ENCODE measurements around the gene ADCY5. TPM values are rescaled to one million over a fixed set of nuclear protein-coding genes. Genes with fewer than 3 reads are reported as not detected.

ADCY5 gene
- total RNA-seq, 1 donor from 2014 or later, result 0.67 TPM

GRCh38 chr3:123412811-123413604 lies 35.9 kb downstream of the ADCY5 start:
- DNase-seq (ENCODE audit: low read depth), result no peak
- H3K27me3 ChIP-seq (ENCODE audit: control insufficient read depth, insufficient read depth, low read length), result peaks cover 29% of the 10 kb centered on the region
- no peak overlapping the region for H3K4me3 ChIP-seq (ENCODE audit: low read depth, low read length)
- TF ChIP-seq, protein P1, sequence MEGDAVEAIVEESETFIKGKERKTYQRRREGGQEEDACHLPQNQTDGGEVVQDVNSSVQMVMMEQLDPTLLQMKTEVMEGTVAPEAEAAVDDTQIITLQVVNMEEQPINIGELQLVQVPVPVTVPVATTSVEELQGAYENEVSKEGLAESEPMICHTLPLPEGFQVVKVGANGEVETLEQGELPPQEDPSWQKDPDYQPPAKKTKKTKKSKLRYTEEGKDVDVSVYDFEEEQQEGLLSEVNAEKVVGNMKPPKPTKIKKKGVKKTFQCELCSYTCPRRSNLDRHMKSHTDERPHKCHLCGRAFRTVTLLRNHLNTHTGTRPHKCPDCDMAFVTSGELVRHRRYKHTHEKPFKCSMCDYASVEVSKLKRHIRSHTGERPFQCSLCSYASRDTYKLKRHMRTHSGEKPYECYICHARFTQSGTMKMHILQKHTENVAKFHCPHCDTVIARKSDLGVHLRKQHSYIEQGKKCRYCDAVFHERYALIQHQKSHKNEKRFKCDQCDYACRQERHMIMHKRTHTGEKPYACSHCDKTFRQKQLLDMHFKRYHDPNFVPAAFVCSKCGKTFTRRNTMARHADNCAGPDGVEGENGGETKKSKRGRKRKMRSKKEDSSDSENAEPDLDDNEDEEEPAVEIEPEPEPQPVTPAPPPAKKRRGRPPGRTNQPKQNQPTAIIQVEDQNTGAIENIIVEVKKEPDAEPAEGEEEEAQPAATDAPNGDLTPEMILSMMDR (IDR thresholded peaks at IDR 0.05; ENCODE audit: insufficient read depth, low read length, poor library complexity, severe bottlenecking), result no peak
- no peaks in the 10 kb centered on the region for H3K36me3 ChIP-seq (ENCODE audit: control insufficient read depth, insufficient read depth, low read length)

- Histone ChIP-seq H3K27me3 (ENCODE audit: control insufficient read depth, insufficient read depth, low read length) (peaks cover 25% of the 10 kb centered on the region), H3K4me3 (ENCODE audit: low read depth, low read length) (no peak overlapping the region)
- no peak for DNase-seq (ENCODE audit: low read depth)
Measured at GRCh38 chr3:123412076-123412475, 36.8 kb downstream of the ADCY5 start.

GRCh38 chr3:123411340-123412040 lies 37.4 kb downstream of the ADCY5 start:
- Histone ChIP-seq H3K4me3 (ENCODE audit: low read depth, low read length) (no peak overlapping the region), H3K36me3 (ENCODE audit: control insufficient read depth, insufficient read depth, low read length) (no peaks in the 10 kb centered on the region), H3K27me3 (ENCODE audit: control insufficient read depth, insufficient read depth, low read length) (peaks cover 22% of the 10 kb centered on the region)
- DNase-seq (ENCODE audit: low read depth), result no peak
- TF ChIP-seq, protein P1 (IDR thresholded peaks at IDR 0.05; ENCODE audit: insufficient read depth, low read length, poor library complexity, severe bottlenecking), result no peak

More at GRCh38 chr3:123412076-123412475, 36.8 kb downstream of the ADCY5 start:
- H3K36me3 ChIP-seq (ENCODE audit: control insufficient read depth, insufficient read depth, low read length), result no peaks in the 10 kb centered on the region
- TF ChIP-seq, protein P1 (IDR thresholded peaks at IDR 0.05; ENCODE audit: insufficient read depth, low read length, poor library complexity, severe bottlenecking), result no peak

- TF ChIP-seq, protein P1 (IDR thresholded peaks at IDR 0.05; ENCODE audit: insufficient read depth, low read length, poor library complexity, severe bottlenecking), result no peak
- no peak for DNase-seq (ENCODE audit: low read depth)
- peaks cover 12% of the 10 kb centered on the region for H3K27me3 ChIP-seq (ENCODE audit: control insufficient read depth, insufficient read depth, low read length)
- H3K4me3 ChIP-seq (ENCODE audit: low read depth, low read length), result no peak overlapping the region
- H3K36me3 ChIP-seq (ENCODE audit: control insufficient read depth, insufficient read depth, low read length), result no peaks in the 10 kb centered on the region
Measured at GRCh38 chr3:123410149-123410515, 38.8 kb downstream of the ADCY5 start.

- Histone ChIP-seq H3K36me3 (ENCODE audit: control insufficient read depth, insufficient read depth, low read length) (no peaks in the 10 kb centered on the region), H3K27me3 (ENCODE audit: control insufficient read depth, insufficient read depth, low read length) (peaks cover 9% of the 10 kb centered on the region), H3K4me3 (ENCODE audit: low read depth, low read length) (no peak overlapping the region)
- peak; percentile 65 for DNase-seq (ENCODE audit: low read depth)
- TF ChIP-seq, protein P1 (IDR thresholded peaks at IDR 0.05; ENCODE audit: insufficient read depth, low read length, poor library complexity, severe bottlenecking), result no peak
Measured at GRCh38 chr3:123409443-123410148, 39.3 kb downstream of the ADCY5 start.

All from kidney epithelial cell (primary cell).